GM19240 (cell line): ENCODE results near the gene TAF4.
"Not testable (repeated sequence)": the region's sequence is repeated elsewhere in the genome, so short reads cannot be mapped to it uniquely, and the experiment has no call there.

Source experiments
- DNase-seq: peaks from one replicate; pipeline ENCODE4 v3.0.0; 2011; ENCODE audit warnings: low spot score; ENCODE audit not compliant: insufficient read length

Gene TAF4

GRCh38 chr20:62056975-62057374, 8.7 kb downstream of the TAF4 start:
- DNase-seq, result no peak

- no peak for DNase-seq
Observed at GRCh38 chr20:62056377-62056776, 9.3 kb downstream of the TAF4 start.

- DNase-seq, result not testable (repeated sequence)
Observed at GRCh38 chr20:62055862-62056115, 9.9 kb downstream of the TAF4 start.

- DNase-seq, result no peak
Observed at GRCh38 chr20:62055106-62055861, 10.4 kb downstream of the TAF4 start.

- no peak for DNase-seq
Observed at GRCh38 chr20:62054451-62054953, 11.2 kb downstream of the TAF4 start.

- no peak for DNase-seq
Observed at GRCh38 chr20:62053465-62054196, 12.1 kb downstream of the TAF4 start.

- DNase-seq, result no peak
Observed at GRCh38 chr20:62052842-62053464, 12.7 kb downstream of the TAF4 start.

- DNase-seq, result no peak
Observed at GRCh38 chr20:62052336-62052841, 13.3 kb downstream of the TAF4 start.

GRCh38 chr20:62051546-62052255, 14.0 kb downstream of the TAF4 start:
- no peak for DNase-seq

- DNase-seq, result no peak
Observed at GRCh38 chr20:62051144-62051543, 14.5 kb downstream of the TAF4 start.

- DNase-seq, result no peak
Observed at GRCh38 chr20:62050166-62051120, 15.2 kb downstream of the TAF4 start.

- no peak for DNase-seq
Observed at GRCh38 chr20:62049342-62050165, 16.1 kb downstream of the TAF4 start.

- no peak for DNase-seq
Observed at GRCh38 chr20:62048821-62049291, 16.8 kb downstream of the TAF4 start.

- no peak for DNase-seq
Observed at GRCh38 chr20:62048346-62048761, 17.3 kb downstream of the TAF4 start.

- DNase-seq, result no peak
Observed at GRCh38 chr20:62047666-62048345, 17.9 kb downstream of the TAF4 start.

GRCh38 chr20:62046431-62046830, 19.2 kb downstream of the TAF4 start:
- no peak for DNase-seq

GRCh38 chr20:62045529-62046285, 20.0 kb downstream of the TAF4 start:
- no peak for DNase-seq

- DNase-seq, result no peak
Observed at GRCh38 chr20:62045118-62045517, 20.6 kb downstream of the TAF4 start.
